ENCODE measurements around the gene FRMD6. TPM values are rescaled to one million over a fixed set of nuclear protein-coding genes. Genes with fewer than 3 reads are reported as not detected.

FRMD6 gene
- total RNA-seq, 1 donor from 2014 or later: 228 TPM

- Histone ChIP-seq H3K27me3 (ENCODE audit: control insufficient read depth, insufficient read depth, low read length) (no peaks in the 10 kb centered on the region), H3K36me3 (ENCODE audit: control insufficient read depth, insufficient read depth, low read length) (no peaks in the 10 kb centered on the region), H3K4me3 (ENCODE audit: low read depth, low read length) (no peak overlapping the region)
- TF ChIP-seq CTCF (IDR thresholded peaks at IDR 0.05; ENCODE audit: insufficient read depth, low read length, poor library complexity, severe bottlenecking): no peak
- DNase-seq (ENCODE audit: low read depth): no peak
These were observed 2.8 kb downstream of the FRMD6 start for GRCh38 chr14:51654533-51654845.

DNA sequence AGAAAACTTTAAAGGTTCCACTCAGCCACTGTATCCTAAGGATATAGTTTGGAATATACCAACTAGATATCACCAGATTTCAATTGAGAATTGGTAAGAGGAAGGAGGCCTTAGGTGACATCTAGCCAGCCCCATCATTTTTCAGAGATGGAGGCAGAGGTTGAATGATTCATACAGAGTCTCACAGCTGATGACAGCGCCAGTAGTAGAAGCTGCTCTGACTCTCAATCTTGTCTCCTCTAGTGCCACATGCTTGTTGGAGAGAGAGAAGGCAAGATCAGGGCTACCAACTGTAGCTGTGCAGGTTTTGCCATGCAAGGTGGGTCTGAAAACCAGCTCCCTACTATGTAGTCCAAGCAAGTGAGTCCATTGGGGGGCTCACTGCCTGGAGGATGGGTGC, 6.1 kb downstream of the FRMD6 start:
- no peak overlapping the region for H3K4me3 ChIP-seq (ENCODE audit: low read depth, low read length)
- DNase-seq (ENCODE audit: low read depth): no peak

DNA sequence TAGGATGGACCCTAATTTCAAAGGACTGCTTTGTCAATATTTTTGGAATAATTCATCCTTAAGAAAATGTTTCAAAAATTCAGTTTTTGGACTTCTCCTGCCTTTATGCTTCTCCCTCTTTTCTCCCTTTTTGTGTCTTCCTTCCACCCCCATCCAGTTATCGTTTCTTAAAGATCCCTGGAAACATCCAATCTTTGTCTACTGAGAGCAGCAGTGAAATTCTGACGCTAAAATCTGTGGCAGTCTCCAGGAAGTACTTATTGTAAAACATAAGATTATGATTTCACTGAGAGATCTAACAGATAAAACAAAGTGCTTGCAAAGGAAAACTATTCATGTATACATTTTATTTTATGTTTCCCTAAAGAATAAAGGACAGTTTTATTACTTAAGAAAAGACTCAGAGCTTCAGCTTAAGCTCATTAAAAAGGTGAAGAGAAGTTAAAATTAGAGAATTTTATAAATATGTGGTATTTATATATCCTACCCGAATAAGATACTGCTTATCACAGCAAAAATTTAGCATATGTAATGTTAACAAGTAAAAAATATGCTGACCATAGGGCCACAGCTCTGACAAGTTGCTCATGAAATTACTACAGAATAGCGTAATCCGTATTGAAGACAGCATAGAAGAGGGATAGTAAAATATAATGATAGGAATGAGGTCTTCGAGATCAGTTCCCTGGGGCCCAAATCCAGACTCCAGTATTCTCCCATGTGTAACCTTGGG, 6.9 kb downstream of the FRMD6 start:
- H3K27me3 ChIP-seq (ENCODE audit: control insufficient read depth, insufficient read depth, low read length): no peaks in the 10 kb centered on the region
- no peak for TF ChIP-seq CTCF (IDR thresholded peaks at IDR 0.05; ENCODE audit: insufficient read depth, low read length, poor library complexity, severe bottlenecking)
- DNase-seq (ENCODE audit: low read depth): no peak
- no peaks in the 10 kb centered on the region for H3K36me3 ChIP-seq (ENCODE audit: control insufficient read depth, insufficient read depth, low read length)
- H3K4me3 ChIP-seq (ENCODE audit: low read depth, low read length): no peak overlapping the region

More for the DNA sequence above, 6.1 kb downstream of the FRMD6 start:
- H3K27me3 ChIP-seq (ENCODE audit: control insufficient read depth, insufficient read depth, low read length): no peaks in the 10 kb centered on the region
- no peaks in the 10 kb centered on the region for H3K36me3 ChIP-seq (ENCODE audit: control insufficient read depth, insufficient read depth, low read length)
- no peak for TF ChIP-seq CTCF (IDR thresholded peaks at IDR 0.05; ENCODE audit: insufficient read depth, low read length, poor library complexity, severe bottlenecking)

- Histone ChIP-seq H3K4me3 (ENCODE audit: low read depth, low read length) (no peak overlapping the region), H3K27me3 (ENCODE audit: control insufficient read depth, insufficient read depth, low read length) (no peaks in the 10 kb centered on the region), H3K36me3 (ENCODE audit: control insufficient read depth, insufficient read depth, low read length) (no peaks in the 10 kb centered on the region)
- TF ChIP-seq CTCF (IDR thresholded peaks at IDR 0.05; ENCODE audit: insufficient read depth, low read length, poor library complexity, severe bottlenecking): no peak
- DNase-seq (ENCODE audit: low read depth): no peak
These were observed 9.0 kb downstream of the FRMD6 start for GRCh38 chr14:51660741-51661140.

- Histone ChIP-seq H3K36me3 (ENCODE audit: control insufficient read depth, insufficient read depth, low read length) (no peaks in the 10 kb centered on the region), H3K27me3 (ENCODE audit: control insufficient read depth, insufficient read depth, low read length) (no peaks in the 10 kb centered on the region), H3K4me3 (ENCODE audit: low read depth, low read length) (no peak overlapping the region)
- DNase-seq (ENCODE audit: low read depth): no peak
- TF ChIP-seq CTCF (IDR thresholded peaks at IDR 0.05; ENCODE audit: insufficient read depth, low read length, poor library complexity, severe bottlenecking): no peak
These were observed 9.8 kb downstream of the FRMD6 start for GRCh38 chr14:51661504-51661903.

- no peak overlapping the region for H3K4me3 ChIP-seq (ENCODE audit: low read depth, low read length)
- DNase-seq (ENCODE audit: low read depth): no peak
- TF ChIP-seq CTCF (IDR thresholded peaks at IDR 0.05; ENCODE audit: insufficient read depth, low read length, poor library complexity, severe bottlenecking): no peak
- no peaks in the 10 kb centered on the region for H3K27me3 ChIP-seq (ENCODE audit: control insufficient read depth, insufficient read depth, low read length)
- H3K36me3 ChIP-seq (ENCODE audit: control insufficient read depth, insufficient read depth, low read length): no peaks in the 10 kb centered on the region
These were observed 12.1 kb downstream of the FRMD6 start for GRCh38 chr14:51663783-51664326.
